WTC11 (cell line): Measurements from ENCODE around the gene NDUFAF8.

ENCODE experiments used
- ATF1 ChIP-seq: sonication (generic); formaldehyde crosslinking; IDR thresholded peaks from 2 replicates; pipeline ENCODE4 v1.8.1; 2023; ENCODE audit warnings: mild to moderate bottlenecking, moderate library complexity, missing genetic modification reagents
- CTCF ChIP-seq: fragments of 200-600 bp; IDR thresholded peaks from 2 replicates; pipeline ENCODE4 v1.8.0; 2022; ENCODE audit warnings: antibody characterized with exemption
- E2F4 ChIP-seq: sonication (generic); formaldehyde crosslinking; IDR thresholded peaks from 2 replicates; pipeline ENCODE4 v1.8.1; 2022; ENCODE audit warnings: low read depth, mild to moderate bottlenecking, moderate library complexity, missing genetic modification reagents, borderline replicate concordance
- SP1 ChIP-seq: sonication (generic); formaldehyde crosslinking; conservative IDR thresholded peaks from 2 replicates; pipeline ENCODE4 v1.8.1; 2022; ENCODE audit warnings: missing genetic modification reagents
- USF2 ChIP-seq: sonication (generic); formaldehyde crosslinking; IDR thresholded peaks from 2 replicates; pipeline ENCODE4 v1.8.1; 2023; ENCODE audit warnings: mild to moderate bottlenecking, missing genetic modification reagents, moderate library complexity
- ZNF317 ChIP-seq: sonication (generic); formaldehyde crosslinking; IDR thresholded peaks from 2 replicates; pipeline ENCODE4 v1.8.1; 2023; ENCODE audit warnings: low read depth, mild to moderate bottlenecking, moderate library complexity, missing genetic modification reagents, borderline replicate concordance
- ZNF396 ChIP-seq: fragments of 250-450 bp; sonication (Bioruptor Pico); IDR thresholded peaks from 2 replicates; pipeline ENCODE4 v1.8.0; 2021; ENCODE audit warnings: mild to moderate bottlenecking, moderate library complexity, borderline replicate concordance

- no peak for TF ChIP-seq CTCF
- TF ChIP-seq ZNF317 = no peak
- TF ChIP-seq E2F4 (CRISPR knock-in tag) = no peak
- TF ChIP-seq ATF1 (CRISPR knock-in tag) = no peak
- no peak for TF ChIP-seq USF2 (CRISPR knock-in tag)
- no peak for TF ChIP-seq ZNF396 (CRISPR knock-in tag)
- TF ChIP-seq SP1 (CRISPR knock-in tag) = no peak
These were observed 13.8 kb downstream of the NDUFAF8 start for GRCh38 chr17:81252987-81253329.
